Activated CD4-positive, CD25-positive, alpha-beta regulatory T cell (primary cell): ENCODE measurements around the gene MCTP1.
"Not testable (repeated sequence)": the region's sequence is repeated elsewhere in the genome, so short reads cannot be mapped to it uniquely, and the experiment has no call there.

Experiments used
- DNase-seq, 4 experiments: peaks; one replicate each; lab custom pipeline; 2025; lab: John Stamatoyannopoulos, UW

MCTP1 gene

DNA sequence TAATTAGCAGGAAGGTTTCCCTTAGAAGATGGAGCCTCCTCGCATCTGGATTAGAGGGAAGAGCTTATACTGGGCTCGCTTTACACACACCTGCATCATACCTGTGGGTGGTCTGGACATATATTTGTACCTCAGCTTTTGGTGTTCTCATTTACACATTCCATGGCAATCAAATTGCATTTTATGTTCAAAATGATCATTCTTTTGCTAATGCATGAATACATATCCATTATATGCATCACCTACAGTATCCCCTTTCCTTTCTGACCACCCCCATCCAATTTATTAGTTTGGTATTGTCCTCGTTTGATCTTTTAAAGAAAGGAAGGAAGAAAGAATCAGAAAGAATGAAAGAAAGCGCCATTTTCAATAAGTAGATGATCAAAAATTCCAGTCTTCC, 415.0 kb downstream of the MCTP1 start:
- DNase-seq: no peak

DNA sequence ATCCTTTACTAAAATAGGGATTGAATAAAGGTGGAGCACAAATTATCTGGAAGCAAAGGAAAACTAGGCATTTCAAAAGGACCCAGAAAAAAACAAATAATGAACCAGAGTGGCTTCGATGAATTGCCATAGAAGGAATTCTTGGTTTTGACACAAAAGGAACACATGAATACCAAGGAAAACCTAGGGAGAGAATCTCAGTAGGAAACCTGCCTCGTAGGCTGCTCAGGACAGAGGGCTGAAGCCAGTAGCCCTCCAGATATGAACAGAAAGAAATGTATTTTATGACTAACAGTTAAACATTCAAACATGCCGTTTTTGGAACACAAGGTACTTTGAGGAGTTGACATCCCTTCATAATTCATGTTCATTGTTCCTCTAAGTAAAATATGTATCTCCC, 420.9 kb downstream of the MCTP1 start:
- no peak for DNase-seq

DNA sequence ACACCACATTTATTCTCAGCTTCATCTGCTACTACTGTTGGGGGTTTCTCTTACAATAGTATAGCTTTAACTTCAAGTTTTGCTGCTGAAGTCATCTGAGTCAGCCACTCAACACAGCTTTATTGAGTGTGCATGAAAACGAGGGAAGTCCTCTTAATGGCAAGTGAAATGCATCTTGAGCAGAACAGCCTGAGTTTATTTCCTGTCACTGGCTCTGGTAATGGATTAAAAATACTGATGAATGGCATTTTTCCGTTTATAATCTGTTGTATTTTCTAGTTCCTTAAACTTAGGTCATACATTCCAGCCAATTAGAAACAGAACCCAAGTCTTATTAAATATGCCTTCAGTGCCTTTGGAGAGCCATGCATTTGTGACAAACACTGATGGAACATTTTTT, 427.8 kb downstream of the MCTP1 start:
- no peak for DNase-seq

DNA sequence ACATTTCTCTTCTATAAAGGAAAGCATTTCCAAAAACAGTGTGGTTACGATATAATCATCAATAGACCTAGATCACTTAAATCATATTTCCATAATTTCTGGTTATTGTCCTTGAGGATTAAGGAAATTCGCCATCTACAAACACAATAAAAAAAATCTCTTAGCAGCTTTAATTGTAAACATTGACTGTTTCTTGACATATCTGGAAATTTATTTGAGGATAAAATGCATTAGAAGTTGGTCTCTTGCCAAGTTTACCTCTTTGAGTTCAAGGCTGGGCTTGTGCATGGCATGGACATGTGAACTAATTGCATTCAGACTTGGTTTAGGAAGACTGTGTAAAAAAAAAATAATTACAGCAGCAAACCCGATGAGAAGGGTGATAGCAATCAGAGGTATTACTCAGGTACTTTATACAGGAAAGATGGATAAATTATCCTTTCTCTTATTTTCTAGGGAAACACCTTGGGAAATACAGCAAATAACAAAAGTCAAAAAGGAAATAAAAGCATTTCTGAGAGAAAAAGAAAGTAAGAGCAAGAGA, 428.6 kb downstream of the MCTP1 start:
- no peak for DNase-seq

DNA sequence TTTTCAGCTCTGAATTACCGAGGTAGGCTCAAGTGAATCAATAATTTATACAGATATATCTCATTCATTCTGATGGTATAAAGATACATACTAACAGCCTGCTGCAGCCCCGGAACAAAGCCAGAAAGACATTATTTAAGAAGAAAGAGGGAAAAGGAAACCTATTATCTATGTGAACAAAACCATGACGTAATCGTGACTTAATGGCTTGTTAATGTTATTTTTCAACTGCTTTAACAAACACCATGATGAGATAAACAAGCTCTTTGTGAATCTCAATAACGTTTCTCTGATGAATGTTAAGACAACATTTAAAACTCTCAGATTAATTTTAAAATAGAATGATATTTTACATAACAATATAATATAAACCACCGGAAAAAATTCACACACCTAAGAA, 429.4 kb downstream of the MCTP1 start:
- no peak for DNase-seq

DNA sequence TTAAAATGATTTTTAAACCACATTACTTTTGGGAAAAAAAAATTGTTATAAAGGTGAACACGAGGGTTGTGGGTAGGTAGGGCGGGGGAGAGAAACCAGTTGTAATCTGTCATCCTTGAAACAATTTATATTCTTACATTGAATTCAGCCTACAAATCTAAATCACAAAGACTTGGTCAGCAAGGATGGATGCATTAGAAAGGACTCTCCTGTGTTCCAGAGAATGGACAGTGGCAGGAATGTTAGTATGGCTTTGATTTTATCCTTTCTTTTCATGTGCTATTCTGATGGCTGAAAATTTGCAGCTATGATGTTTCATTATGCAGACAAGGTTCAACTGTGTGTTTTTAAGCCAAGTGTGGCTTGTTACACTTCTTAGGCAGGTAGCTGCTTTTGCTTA, 431.8 kb downstream of the MCTP1 start:
- DNase-seq: no peak

DNA sequence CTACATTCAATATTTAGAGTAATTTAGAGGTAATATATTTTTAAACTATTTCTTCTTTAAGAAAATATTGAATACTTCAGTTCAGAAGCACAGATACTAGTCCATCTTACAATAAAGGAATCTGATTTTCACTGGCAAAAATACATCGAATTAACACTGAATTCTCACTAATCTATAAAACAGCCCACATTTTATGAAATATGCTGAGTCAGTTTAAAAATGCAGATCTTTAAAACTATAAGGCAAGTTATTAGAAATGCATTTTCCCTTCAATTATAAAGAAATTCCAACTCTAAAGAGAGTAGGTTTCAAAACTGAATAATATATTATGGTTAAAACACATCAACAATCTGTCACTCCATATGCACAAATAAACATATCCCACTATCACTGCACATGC, 433.9 kb downstream of the MCTP1 start:
- no peak for DNase-seq

DNA sequence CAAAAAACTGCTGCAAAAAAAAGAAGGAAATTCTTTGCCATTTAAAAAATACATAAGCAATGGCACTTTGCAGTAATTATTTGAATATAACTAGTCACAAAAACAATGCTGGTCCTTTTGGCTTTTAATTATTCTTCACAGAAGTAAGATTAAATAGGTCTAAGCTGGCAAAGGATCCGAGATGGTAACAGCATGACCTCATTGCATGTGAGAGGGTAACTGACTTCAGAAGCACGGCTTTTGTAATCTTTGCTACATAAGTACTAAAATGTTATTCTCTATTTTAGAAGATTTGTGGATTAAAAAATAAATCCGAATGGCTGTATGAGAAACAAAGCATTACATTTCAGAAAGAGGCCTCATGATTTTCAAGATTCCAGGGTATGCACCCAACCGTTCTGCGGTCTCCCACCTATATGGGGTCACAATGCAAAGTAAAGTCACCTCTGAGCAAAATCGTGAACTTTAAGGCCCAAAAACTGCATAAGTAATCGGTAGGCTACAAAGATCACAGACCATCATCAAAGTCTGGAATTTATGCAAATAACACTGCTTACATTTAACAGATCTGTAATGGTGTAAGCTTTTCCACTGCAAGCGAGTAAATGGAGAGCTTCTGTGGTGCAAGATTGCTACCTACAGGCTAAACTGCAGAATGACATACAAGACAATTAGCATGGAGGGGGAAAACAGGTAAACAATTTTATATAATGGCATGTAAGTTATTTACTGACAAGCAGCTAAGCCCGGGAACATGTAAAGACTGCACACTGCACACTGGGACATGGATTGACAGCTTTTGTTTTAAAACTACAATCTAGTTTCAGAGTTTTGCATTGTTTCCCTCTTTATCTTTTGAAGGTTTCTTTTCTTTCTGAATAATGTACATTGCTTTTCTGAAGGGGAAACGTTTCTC, 434.8 kb downstream of the MCTP1 start:
- DNase-seq: peak in 1 of 4 experiments; percentile 1

DNA sequence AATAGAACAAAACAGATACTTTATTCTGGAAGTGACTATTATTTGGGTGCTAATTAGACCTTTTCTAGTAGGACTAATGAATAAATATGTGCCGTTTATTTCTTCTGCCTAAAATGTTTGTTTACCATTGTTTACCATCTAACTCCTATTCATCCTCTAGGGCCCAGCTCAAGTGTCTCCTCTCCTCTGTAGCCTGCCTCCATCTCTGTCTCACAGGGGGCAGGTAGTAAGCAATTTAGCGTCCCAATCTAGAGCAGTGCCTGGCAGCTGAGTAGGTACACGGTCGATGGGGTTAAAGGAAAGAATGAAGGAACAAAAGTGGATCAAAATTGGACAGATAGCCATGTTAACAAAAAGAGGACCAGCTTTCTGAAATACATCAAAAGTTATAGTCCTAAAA, 435.6 kb downstream of the MCTP1 start:
- DNase-seq: no peak

DNA sequence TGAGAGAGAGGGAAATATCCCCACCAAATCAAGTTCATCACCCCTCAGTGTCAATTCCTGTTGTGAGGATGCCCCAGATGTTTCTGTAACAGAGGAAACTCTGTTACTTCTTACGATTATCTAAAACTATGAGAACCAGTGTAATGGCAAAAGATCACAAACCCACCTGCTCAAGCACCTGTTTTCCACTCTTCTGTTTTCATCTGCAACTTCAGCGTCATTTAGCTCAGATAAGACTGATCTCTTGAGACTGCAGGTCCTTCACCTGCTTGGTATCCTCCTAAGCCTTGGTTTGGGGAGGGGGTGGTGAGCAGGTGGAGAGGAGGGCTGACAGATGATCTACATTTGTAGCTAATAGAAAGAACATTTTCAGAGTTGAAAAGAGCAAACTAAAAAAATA, 437.2 kb downstream of the MCTP1 start:
- DNase-seq: no peak

DNA sequence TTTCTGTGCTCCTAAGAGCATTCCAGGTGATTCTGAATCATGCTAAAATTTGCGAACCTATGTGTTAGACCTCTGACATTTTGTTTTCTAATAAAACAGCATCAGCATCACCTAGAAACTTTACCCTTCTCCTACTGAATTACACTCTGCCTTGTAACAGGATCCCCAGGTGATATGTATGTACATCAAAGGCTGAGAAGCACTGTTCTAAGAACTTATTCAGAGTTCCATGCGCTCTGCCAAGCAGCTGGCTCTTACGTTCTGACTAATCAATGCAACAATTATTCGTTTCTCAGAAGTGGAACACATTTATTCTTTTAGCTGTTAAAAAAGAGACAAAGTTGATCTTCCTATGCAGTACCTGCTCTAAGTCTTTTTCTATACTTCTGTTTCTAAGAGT, 437.9 kb downstream of the MCTP1 start:
- DNase-seq: no peak

DNA sequence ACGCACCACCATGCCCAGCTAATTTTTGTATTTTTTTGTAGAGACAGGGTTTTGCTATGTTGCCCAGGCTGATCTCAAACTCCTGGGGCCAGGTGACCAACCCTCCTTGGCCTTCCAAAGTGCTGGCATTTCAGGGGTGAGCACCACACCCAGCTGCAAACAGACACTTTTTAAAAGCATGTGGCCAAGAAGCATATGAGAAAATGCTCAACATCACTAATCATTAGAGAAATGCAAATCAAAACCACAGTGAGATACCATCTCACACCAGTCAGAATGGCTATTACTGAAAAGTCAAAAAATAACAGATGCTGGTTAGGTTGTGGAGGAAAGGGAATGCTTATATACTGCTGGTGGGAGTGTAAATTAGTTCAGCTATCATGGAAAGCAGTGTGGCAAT, 439.2 kb downstream of the MCTP1 start:
- not testable (repeated sequence) for DNase-seq

DNA sequence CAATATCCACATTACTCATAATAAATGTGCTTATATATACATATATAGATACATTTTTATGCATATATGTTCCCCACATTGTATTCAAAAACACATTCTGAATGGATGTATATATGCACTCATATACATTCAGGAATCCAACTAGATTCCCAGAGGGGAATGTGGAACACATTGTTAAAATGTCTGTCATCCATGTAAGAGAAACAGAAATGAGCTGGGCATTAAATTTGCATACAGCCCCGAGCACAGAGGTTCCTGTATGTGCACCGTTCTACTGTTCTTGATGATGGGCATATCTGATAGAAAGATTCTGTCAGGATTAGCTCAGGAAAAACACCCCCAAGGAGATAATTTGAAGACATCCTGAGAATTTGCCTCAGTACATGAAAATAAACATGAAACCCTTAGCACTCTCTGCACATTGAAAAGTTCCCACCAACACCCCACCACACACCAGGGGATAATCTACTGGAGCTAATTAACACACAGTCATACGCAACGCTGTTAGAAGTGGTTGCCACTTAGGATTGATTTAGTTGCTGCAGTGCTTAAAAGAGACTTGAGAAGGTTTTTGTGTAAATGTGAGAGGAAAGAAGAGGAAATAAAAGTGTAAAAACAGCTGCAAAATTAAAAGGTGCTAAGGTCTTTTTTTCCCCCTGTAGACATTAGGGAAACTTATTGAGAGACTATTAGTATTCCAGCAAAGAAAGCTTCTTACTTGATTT, 443.1 kb downstream of the MCTP1 start:
- no peak for DNase-seq

DNA sequence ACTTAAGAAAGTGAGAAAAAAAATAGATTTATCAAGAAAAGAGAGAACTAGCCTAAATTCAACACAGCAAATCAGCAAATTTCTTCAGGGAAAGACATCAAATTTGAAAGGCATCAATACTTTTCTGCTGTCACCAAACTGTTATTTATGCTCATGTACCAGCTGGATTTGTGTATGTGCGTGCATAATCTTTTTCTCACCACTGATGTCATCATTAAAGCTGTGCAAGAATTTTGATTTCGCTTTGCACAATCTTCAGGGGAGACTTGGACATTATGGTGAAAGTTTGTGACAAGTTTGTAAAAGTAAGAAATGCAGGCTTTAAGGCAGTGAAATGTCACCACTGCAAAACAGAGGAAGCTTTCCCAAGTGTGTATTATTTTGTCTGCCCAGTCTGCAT, 451.0 kb downstream of the MCTP1 start:
- DNase-seq: no peak

DNA sequence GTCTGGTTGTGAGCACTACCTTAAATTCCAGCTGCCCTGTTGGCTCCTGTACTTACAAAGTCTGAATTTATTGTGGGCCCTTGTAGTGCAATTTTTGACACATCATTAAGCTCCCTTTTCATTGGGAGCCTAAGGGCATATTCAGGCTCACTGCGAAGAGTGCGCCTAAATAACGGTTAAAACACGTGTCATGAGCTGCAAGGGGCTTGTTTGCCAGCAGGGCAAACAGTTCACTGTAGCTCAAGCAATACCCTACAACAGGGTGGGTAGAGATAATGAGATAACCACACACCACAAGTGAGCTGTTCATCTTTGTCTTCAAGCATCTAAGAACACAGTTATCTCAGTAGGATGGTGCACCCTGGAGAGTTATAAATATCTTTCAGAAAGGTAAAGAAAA, 452.2 kb downstream of the MCTP1 start:
- DNase-seq: no peak

DNA sequence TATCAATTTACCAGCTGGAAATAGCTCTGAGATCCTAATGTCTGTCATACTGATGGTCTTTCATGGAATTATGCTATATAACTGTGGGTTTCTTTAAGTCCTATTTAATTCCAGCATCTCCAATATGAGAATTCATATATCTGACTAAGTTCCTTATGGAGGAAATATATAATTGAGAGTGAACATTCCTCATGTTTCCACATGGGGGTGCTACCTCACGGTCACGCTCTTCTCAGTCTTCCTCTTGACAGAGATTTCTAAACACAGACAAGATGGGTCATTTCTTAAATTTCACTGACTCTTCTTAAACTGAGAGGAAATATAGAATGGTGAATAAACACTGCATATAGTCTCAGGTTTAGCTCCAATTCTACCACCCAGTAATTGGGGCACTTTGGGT, 454.4 kb downstream of the MCTP1 start:
- DNase-seq: no peak

DNA sequence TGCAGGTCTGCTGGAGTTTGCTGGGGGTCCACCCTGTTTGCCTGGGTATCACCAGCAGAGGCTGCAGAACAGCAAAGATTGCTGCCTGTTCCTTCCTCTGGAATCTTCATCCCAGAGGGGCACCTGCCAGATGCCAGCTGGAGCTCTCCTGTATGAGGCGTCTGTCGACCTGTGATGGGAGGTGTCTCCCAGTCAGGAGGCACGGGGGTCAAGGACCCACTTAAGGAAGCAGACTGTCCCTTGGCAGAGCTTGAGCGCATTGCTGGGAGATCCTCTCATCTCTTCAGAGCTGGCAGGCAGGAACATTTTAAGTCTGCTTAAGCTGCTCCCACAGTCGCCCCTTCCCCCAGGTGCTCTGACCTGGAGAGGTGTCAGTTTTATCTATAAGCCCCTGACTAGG, 456.7 kb downstream of the MCTP1 start:
- not testable (repeated sequence) for DNase-seq

DNA sequence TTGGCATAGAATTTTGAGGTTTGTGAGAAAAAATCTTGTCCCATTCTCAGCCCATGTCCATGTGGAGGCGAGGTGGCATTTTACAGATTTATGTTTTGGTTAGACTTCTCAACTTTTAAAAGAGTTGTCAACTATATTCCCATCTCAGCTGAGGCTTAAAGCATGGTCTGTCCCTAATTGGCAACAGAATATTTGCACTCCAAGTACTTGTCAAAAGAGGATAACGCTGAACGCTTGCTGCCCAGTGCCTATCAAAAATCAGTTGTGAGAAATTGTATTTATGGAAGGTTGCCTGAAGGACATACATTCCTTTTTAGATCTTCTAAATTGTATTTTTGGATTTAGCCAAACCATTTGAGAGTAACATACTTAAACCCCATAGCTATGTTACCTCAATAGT, 464.4 kb downstream of the MCTP1 start:
- DNase-seq: no peak

DNA sequence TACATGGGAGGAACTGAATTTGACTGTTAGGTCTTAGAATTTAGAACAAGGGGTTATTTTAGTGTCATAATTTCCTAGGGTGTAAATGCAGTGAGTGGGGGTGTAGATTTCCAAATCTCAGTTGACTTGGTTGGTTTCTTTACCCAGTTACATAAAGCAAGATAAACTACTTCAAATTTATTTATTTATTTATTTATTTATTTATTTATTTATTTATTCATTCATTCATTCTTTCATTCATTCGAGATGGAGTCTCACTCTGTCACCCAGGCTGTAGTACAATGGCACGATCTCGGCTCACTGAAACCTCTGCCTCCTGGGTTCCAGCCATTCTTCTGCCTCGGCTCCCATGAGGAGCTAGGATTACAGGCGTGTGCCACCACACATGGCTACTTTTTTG, 466.0 kb downstream of the MCTP1 start:
- no peak for DNase-seq

DNA sequence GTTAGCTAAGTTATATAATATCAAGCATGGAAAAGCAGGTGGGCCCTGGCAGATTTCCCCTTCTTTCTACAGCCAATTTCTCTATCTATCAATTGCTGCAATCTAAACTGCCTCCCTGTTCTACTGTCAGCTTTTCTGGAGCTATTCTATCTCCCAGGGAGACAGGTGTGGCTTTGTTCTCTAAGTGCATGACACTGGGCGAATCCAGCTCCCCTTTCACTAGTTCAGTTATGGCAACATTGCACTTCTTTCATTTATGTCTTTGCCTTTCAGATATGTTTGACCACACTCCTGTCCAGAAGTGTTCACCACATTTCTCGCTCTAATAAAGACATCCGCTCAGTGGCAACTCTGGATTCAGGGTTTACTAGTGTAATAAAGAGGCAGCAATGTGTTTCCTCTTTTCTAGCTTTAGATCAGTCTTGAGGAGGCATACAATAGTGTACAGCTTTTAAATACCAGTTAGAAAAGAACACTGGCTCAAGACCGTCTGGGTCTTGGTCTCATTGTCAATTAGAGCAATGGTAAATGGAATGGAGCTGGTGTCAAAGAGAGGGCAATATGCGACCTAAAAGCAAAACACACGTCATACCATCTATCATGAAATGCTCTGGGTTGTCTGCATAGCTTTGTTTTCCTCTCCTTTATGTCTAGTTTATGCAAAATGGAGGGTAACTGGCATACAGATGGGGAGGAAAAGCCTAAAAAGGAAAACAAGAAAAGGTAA, 469.4 kb downstream of the MCTP1 start:
- DNase-seq: no peak

DNA sequence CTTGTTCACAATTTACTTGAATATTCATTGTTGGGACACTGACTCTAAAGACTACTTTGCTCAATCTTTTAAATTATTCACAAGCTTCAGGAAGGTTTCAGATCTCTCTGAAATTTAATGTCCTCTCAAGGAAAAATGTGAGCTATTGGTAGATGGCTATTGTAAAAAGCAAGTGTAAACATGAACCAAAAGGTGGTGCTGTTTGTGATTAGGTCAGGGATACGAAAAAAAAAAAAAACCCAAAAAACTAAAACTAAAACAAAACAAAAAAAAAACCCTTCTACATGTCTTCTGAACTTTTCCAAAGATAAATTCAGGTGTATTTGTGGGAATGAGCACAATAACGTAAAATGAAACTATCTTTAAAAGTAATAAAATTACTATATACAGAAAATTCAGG, 472.7 kb downstream of the MCTP1 start:
- no peak for DNase-seq

DNA sequence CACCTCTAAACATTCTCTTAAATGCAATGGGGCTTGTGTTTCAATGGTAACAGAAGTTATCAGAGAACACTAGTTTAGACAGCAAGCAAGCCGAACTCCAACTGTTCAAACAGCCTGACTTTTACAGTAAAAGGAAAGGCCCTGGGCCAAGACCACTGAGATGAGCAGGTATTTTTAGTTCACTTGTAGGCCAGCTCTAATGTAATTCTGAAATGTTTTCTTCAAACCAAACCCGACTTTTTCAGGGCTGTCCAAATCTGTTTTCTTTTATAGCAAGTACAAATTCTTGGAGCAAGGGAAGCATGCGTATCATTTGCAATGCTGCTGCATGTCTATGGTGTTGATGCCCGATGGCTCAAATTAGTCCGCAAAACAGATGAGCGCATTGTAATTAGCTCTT, 473.6 kb downstream of the MCTP1 start:
- DNase-seq: no peak

DNA sequence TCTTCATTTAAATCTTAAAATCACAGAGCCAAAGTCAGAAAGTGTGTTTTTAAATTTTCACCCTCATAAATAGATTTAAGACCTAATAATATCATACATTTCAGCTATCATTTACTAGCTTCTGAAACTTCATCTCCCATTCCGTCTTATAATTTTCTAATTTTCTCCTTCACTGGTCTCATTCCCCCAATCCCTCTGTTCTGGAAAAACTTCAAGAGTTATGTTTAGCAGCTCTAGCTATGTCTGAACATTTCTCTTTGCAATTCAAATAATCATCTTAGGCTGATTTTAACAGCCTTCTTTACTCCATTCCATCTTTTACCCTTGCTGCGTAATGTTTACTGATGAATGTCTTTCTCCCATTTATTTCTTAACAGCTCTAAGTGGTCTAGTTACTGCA, 474.0 kb downstream of the MCTP1 start:
- DNase-seq: no peak
